GM18858 (cell line): ENCODE data around the gene PFDN4.

ENCODE experiments used
- ATAC-seq: cut with Tn5 transposase; IDR thresholded peaks from one replicate; pipeline ENCODE4 v1.9.1; 2021; ENCODE audit not compliant: unreplicated experiment

Gene PFDN4

GRCh38 chr20:54207743-54208547 is at the start of gene PFDN4:
Gene PFDN4 (plus strand): TSS chr20:54208087. CDS start chr20:54208101, 14 bp downstream.
- ATAC-seq = peak; percentile 87

- no peak for ATAC-seq
These were observed 49.7 kb upstream of the PFDN4 start for GRCh38 chr20:54158226-54158625.

GRCh38 chr20:54158856-54159418 is 49.0 kb upstream of the PFDN4 start:
- no peak for ATAC-seq

- ATAC-seq = no peak
These were observed 47.6 kb upstream of the PFDN4 start for GRCh38 chr20:54160065-54161007.

- no peak for ATAC-seq
These were observed 46.7 kb upstream of the PFDN4 start for GRCh38 chr20:54161008-54161820.

- ATAC-seq = no peak
These were observed 46.1 kb upstream of the PFDN4 start for GRCh38 chr20:54161821-54162149.

- ATAC-seq = no peak
These were observed 45.4 kb upstream of the PFDN4 start for GRCh38 chr20:54162378-54163009.

- no peak for ATAC-seq
These were observed 44.5 kb upstream of the PFDN4 start for GRCh38 chr20:54163402-54163801.

GRCh38 chr20:54165014-54165413 is 42.9 kb upstream of the PFDN4 start:
- no peak for ATAC-seq

GRCh38 chr20:54165803-54166202 is 42.1 kb upstream of the PFDN4 start:
- ATAC-seq = no peak

- no peak for ATAC-seq
These were observed 40.8 kb upstream of the PFDN4 start for GRCh38 chr20:54166987-54167662.

GRCh38 chr20:54167909-54168872 is 39.7 kb upstream of the PFDN4 start:
- no peak for ATAC-seq

GRCh38 chr20:54168961-54169862 is 38.7 kb upstream of the PFDN4 start:
- no peak for ATAC-seq

GRCh38 chr20:54170026-54170471 is 37.8 kb upstream of the PFDN4 start:
- ATAC-seq = no peak

GRCh38 chr20:54170963-54171362 is 36.9 kb upstream of the PFDN4 start:
- no peak for ATAC-seq

- ATAC-seq = no peak
These were observed 35.4 kb upstream of the PFDN4 start for GRCh38 chr20:54172532-54172855.

GRCh38 chr20:54172856-54173652 is 34.8 kb upstream of the PFDN4 start:
- no peak for ATAC-seq
